Cardiac septum (tissue), 1 donor: ENCODE data around the gene EMX2. TPM values are rescaled to one million over a fixed set of nuclear protein-coding genes. Genes with fewer than 3 reads are reported as not detected.
"Not testable (repeated sequence)": the region's sequence is repeated elsewhere in the genome, so short reads cannot be mapped to it uniquely, and the experiment has no call there.

Source experiments
- DNase-seq: peaks from one replicate; pipeline ENCODE4 v3.0.0-alpha.2; 2020; ENCODE audit warnings: low spot score
- intact Hi-C: fragments of 100-400 bp; cut with DNase I; formaldehyde crosslinking; loops from one replicate; pipeline ENCODE4 v1.14.0; 2022
- total RNA-seq: library from RNA; stranded (reverse); fragmentation: NEBNext Ultra II Directional; extraction: Animal tissue kit (Norgen Biotek cat#: 25700); gene quantifications from one replicate; pipeline ENCODE4 v1.2.1, GENCODE V29; 2021
- donor health status: DM: no; HTN: no; CAD: no.

Gene EMX2
- total RNA-seq, 1 donor from 2014 or later = 0.19 TPM

DNA sequence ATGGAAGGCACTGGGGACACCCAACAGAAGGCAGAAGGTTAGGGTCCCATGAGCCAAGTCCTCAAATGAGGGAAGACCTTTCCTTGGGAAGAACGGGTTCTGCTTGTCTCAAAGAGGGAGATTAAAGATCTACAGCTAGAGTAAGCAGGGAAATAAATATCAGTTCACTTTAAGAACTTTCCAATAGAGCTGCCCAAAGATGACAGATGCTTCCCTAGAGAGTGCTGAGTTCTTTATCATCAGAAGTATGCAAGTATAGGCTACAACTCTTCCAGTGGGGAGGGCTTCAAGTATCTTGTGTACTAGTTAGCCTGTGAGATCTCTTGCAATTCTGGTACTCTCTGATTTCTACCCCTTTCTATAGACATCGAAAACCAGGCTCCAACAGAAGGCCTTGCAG is 39.4 kb downstream of the EMX2 start:
- no peak for DNase-seq
- intact Hi-C loops = no loop called here

- intact Hi-C loops, DNase-seq: not testable (repeated sequence)
Observed at GRCh38 chr10:117584831-117585230, 42.3 kb downstream of the EMX2 start.

DNA sequence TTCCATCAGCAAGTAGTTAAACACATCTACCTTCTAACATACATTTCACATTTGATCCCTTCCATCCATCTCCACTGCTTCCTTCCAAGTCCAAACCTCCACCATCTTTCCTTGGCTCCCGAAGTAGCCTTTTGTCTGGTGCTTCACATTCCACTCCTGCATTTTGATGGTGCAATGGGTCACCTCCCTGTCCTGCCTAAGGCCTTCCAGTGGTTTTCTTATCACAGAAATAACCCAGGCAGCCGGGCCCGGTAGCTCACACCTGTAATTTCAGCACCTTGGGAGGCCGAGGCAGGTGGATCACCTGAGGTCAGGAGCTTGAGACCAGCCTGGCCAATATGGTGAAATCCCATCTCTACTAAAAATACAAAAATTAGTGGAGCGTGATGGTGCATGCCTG is 44.5 kb downstream of the EMX2 start:
- no peak for DNase-seq
- intact Hi-C loops = no loop called here

- intact Hi-C loops = no loop called here
- no peak for DNase-seq
Observed at GRCh38 chr10:117590101-117590875, 47.7 kb downstream of the EMX2 start.

DNA sequence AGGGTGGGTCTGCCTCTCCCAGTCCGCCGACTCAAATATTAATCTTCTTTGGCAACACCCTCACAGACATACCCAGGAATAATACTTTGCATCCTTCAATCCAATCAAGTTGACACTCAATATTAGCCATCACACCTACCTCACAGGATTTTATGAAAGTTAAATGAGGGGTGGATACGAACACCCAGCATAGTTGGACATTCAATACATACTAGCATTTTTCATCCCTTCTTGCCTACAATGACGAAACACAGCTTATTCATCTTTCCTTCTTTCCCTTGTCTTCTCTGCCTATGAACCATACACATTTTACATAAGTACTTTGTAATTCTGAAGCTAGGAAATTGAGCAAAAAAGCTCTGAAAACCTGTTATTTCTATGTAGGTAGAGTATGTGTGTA is 48.5 kb downstream of the EMX2 start:
- no peak for DNase-seq
- intact Hi-C loops = no loop called here

DNA sequence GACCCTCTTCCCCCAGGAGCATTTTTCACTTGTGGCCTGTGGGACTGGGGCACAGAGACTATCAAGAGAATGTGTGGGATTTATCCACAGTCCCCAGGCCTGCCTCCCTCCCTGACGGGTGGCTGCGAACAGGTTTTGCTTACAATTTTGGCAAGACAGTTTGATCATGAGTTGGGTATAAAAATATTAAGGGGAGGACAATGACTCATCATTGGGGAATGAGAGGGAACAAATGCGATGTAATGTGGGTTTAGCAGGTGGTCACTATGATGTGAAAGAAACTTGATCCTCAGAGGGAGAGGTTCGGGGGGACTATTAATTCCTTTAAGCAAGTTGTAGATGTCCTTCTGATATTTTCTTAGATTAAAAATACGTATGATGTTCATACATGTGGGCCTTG is 52.2 kb downstream of the EMX2 start:
- DNase-seq = no peak
- intact Hi-C loops = no loop called here

- intact Hi-C loops = no loop called here
- DNase-seq = no peak
Observed at GRCh38 chr10:117596706-117597105, 54.2 kb downstream of the EMX2 start.

DNA sequence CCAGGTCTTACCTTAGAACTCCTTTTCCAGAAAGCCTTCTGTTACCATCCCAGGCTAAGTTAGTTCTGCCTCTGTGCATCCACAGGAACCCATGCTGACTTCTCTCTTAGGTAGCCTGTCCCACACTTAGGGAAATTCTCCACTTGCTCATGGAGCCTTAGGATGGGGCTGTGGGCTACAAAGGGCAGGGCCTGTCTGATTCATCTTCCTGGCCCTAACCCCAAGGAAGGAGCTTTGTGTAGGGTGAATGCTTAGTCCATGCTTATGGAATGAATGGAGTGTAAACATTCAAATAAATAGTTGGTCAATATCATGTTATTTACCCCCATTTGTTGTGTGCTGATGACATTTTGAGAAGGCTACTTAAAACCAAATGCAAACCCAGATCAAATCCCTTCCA is 54.7 kb downstream of the EMX2 start:
- intact Hi-C loops = no loop called here
- no peak for DNase-seq

Other genes with a start within 250 kb of the EMX2 start
- 27.9 TPM for gene PDZD8, start 167.3 kb upstream of the EMX2 start, total RNA-seq